HUES6 (cell line): ENCODE results near the gene THSD7B.

Experiments used
- H3K27ac ChIP-seq: 2 replicates; pipeline ENCODE4 v1.7.0; 2013; ENCODE audit warnings: low read depth, mild to moderate bottlenecking, low read length, inconsistent platforms
- H3K27me3 ChIP-seq: 2 replicates; pipeline ENCODE4 v1.6.1; 2013; ENCODE audit warnings: low read length; ENCODE audit not compliant: control insufficient read depth, insufficient read depth
- H3K36me3 ChIP-seq: 2 replicates; pipeline ENCODE4 v1.6.1; 2013; ENCODE audit warnings: low read length; ENCODE audit not compliant: control insufficient read depth, insufficient read depth
- H3K4me1 ChIP-seq: 2 replicates; pipeline ENCODE4 v1.6.1; 2013; ENCODE audit warnings: low read length; ENCODE audit not compliant: control insufficient read depth, insufficient read depth
- H3K4me3 ChIP-seq: 2 replicates; pipeline ENCODE4 v1.5.1; 2013; ENCODE audit warnings: low read depth, low read length
- H3K9ac ChIP-seq: one replicate; pipeline ENCODE4 v1.6.1; 2013; ENCODE audit warnings: mild to moderate bottlenecking, low read length
- H3K9me3 ChIP-seq: 2 replicates; pipeline ENCODE4 v1.6.1; 2013; ENCODE audit warnings: low read depth, low read length; ENCODE audit not compliant: control insufficient read depth, insufficient read depth

Gene THSD7B

GRCh38 chr2:137154946-137155345, 389.6 kb downstream of the THSD7B start:
- H3K4me3 ChIP-seq, result no peak overlapping the region
- H3K36me3 ChIP-seq, result no peaks in the 10 kb centered on the region
- no peak overlapping the region for H3K9ac ChIP-seq
- H3K9me3 ChIP-seq, result no peaks in the 10 kb centered on the region
- H3K27ac ChIP-seq, result no peak overlapping the region
- no peaks in the 10 kb centered on the region for H3K27me3 ChIP-seq
- no peaks in the 10 kb centered on the region; the same call in 1 of the 2 replicates for H3K4me1 ChIP-seq

- Histone ChIP-seq H3K36me3 (no peaks in the 10 kb centered on the region), H3K27ac (no peak overlapping the region), H3K9me3 (no peaks in the 10 kb centered on the region), H3K27me3 (no peaks in the 10 kb centered on the region), H3K9ac (no peak overlapping the region), H3K4me3 (no peak overlapping the region), H3K4me1 (no peaks in the 10 kb centered on the region; the same call in 1 of the 2 replicates)
These were observed 390.2 kb downstream of the THSD7B start for GRCh38 chr2:137155356-137156104.

- Histone ChIP-seq H3K4me1 (no peaks in the 10 kb centered on the region; the same call in 1 of the 2 replicates), H3K36me3 (no peaks in the 10 kb centered on the region), H3K27me3 (no peaks in the 10 kb centered on the region), H3K9me3 (no peaks in the 10 kb centered on the region), H3K4me3 (no peak overlapping the region), H3K27ac (no peak overlapping the region), H3K9ac (no peak overlapping the region)
These were observed 391.0 kb downstream of the THSD7B start for GRCh38 chr2:137156221-137156844.

GRCh38 chr2:137157851-137158250, 392.5 kb downstream of the THSD7B start:
- no peaks in the 10 kb centered on the region; the same call in 1 of the 2 replicates for H3K4me1 ChIP-seq
- no peaks in the 10 kb centered on the region for H3K27me3 ChIP-seq
- no peaks in the 10 kb centered on the region for H3K9me3 ChIP-seq
- H3K9ac ChIP-seq, result no peak overlapping the region
- H3K36me3 ChIP-seq, result no peaks in the 10 kb centered on the region
- H3K27ac ChIP-seq, result no peak overlapping the region
- no peak overlapping the region for H3K4me3 ChIP-seq

- Histone ChIP-seq H3K9me3 (no peaks in the 10 kb centered on the region), H3K4me1 (no peaks in the 10 kb centered on the region; the same call in 1 of the 2 replicates), H3K36me3 (no peaks in the 10 kb centered on the region), H3K9ac (no peak overlapping the region), H3K27ac (no peak overlapping the region), H3K4me3 (no peak overlapping the region), H3K27me3 (no peaks in the 10 kb centered on the region)
These were observed 395.9 kb downstream of the THSD7B start for GRCh38 chr2:137161250-137161649.

GRCh38 chr2:137165968-137166367, 400.6 kb downstream of the THSD7B start:
- no peaks in the 10 kb centered on the region for H3K27me3 ChIP-seq
- no peak overlapping the region for H3K4me3 ChIP-seq
- no peak overlapping the region for H3K27ac ChIP-seq
- no peaks in the 10 kb centered on the region for H3K4me1 ChIP-seq
- H3K9me3 ChIP-seq, result no peaks in the 10 kb centered on the region
- no peak overlapping the region for H3K9ac ChIP-seq
- no peaks in the 10 kb centered on the region for H3K36me3 ChIP-seq

- Histone ChIP-seq H3K9me3 (no peaks in the 10 kb centered on the region), H3K9ac (no peak overlapping the region), H3K27me3 (no peaks in the 10 kb centered on the region), H3K27ac (no peak overlapping the region), H3K36me3 (no peaks in the 10 kb centered on the region), H3K4me1 (no peaks in the 10 kb centered on the region), H3K4me3 (no peak overlapping the region)
These were observed 402.3 kb downstream of the THSD7B start for GRCh38 chr2:137167651-137168050.

GRCh38 chr2:137168552-137168951, 403.2 kb downstream of the THSD7B start:
- Histone ChIP-seq H3K4me3 (no peak overlapping the region), H3K9me3 (no peaks in the 10 kb centered on the region), H3K36me3 (no peaks in the 10 kb centered on the region), H3K4me1 (no peaks in the 10 kb centered on the region), H3K27me3 (no peaks in the 10 kb centered on the region), H3K9ac (no peak overlapping the region), H3K27ac (no peak overlapping the region)

GRCh38 chr2:137172162-137172561, 406.8 kb downstream of the THSD7B start:
- Histone ChIP-seq H3K27me3 (no peaks in the 10 kb centered on the region), H3K9ac (no peak overlapping the region), H3K36me3 (no peaks in the 10 kb centered on the region), H3K27ac (no peak overlapping the region), H3K4me1 (peaks cover 3% of the 10 kb centered on the region; the same call in 1 of the 2 replicates), H3K9me3 (no peaks in the 10 kb centered on the region), H3K4me3 (no peak overlapping the region)

GRCh38 chr2:137173463-137173862, 408.1 kb downstream of the THSD7B start:
- Histone ChIP-seq H3K27me3 (no peaks in the 10 kb centered on the region), H3K4me3 (no peak overlapping the region), H3K4me1 (peaks cover 4% of the 10 kb centered on the region; the same call in 1 of the 2 replicates), H3K27ac (no peak overlapping the region), H3K9ac (no peak overlapping the region), H3K9me3 (no peaks in the 10 kb centered on the region), H3K36me3 (no peaks in the 10 kb centered on the region)

- Histone ChIP-seq H3K4me3 (no peak overlapping the region), H3K27me3 (no peaks in the 10 kb centered on the region), H3K36me3 (no peaks in the 10 kb centered on the region), H3K9me3 (no peaks in the 10 kb centered on the region), H3K27ac (no peak overlapping the region), H3K4me1 (peaks cover 6% of the 10 kb centered on the region; the same call in 1 of the 2 replicates), H3K9ac (no peak overlapping the region)
These were observed 409.9 kb downstream of the THSD7B start for GRCh38 chr2:137175246-137175645.
